Measurements from ENCODE around the gene ZNF821. TPM values are rescaled to one million over a fixed set of nuclear protein-coding genes. Genes with fewer than 3 reads are reported as not detected.

The ZNF821 gene
- total and polyA plus RNA-seq, 2 of the 8 experiments (the other 6 are each of a cell fraction or from before 2014, with no cell fraction given): 9.5 to 14.1 TPM

- H3K27me3 ChIP-seq (replicated peaks in 1 of 4; ENCODE audit: control insufficient read depth in 3 of 4, extremely low read depth in 1 of 4, insufficient read depth in 3 of 4, low read length in 3 of 4): no peaks in the 10 kb centered on the region
- peak within 1 kb of the TSS; percentile 39; the same call in 1 of the 2 replicates for H2AK5ac ChIP-seq (ENCODE audit: low read depth, low read length)
- H3K4ac ChIP-seq (replicated peaks; ENCODE audit: insufficient read length, low read depth, low read length): peak within 1 kb of the TSS; percentile 91
- DNase-seq (ENCODE audit: low read depth in 1 of 2, low spot score in 2 of 2) (peak; percentile 88 to 95), FAIRE-seq (no peak)
- peak within 1 kb of the TSS; percentile 90 to 95 (median 94) for H3K4me3 ChIP-seq (ENCODE audit: extremely low read depth in 1 of 4, insufficient read depth in 2 of 4, low read depth in 3 of 4, low read length in 4 of 4)
- H3K4me2 ChIP-seq (ENCODE audit: insufficient read depth in 1 of 2, low read depth in 2 of 2, low read length in 2 of 2): peak within 1 kb of the TSS; percentile 73 to 87
- peaks cover 0 to 4% (median 0%) of the 10 kb centered on the region in 4 experiments; a peak in 2 of 7 replicates for H3K4me1 ChIP-seq (replicated peaks in 1 of 4; ENCODE audit: control insufficient read depth in 3 of 4, insufficient read depth in 4 of 4, low read length in 3 of 4)
- H3K9ac ChIP-seq (replicated peaks in 1 of 4; ENCODE audit: extremely low read depth in 1 of 4, low read depth in 3 of 4, low read length in 3 of 4): peak within 1 kb of the TSS; percentile 86 to 99 (median 90)
- peaks cover 4 to 6% of the 10 kb centered on the region in 2 experiments for H4K20me1 ChIP-seq (replicated peaks in 1 of 2; ENCODE audit: control insufficient read depth in 1 of 2, insufficient read depth in 2 of 2, low read length in 2 of 2)
- peaks cover 10% of the 10 kb centered on the region; the same call in 1 of the 2 replicates for H3K23me2 ChIP-seq (ENCODE audit: low read depth, low read length)
- peak within 1 kb of the TSS; percentile 93 for H3K18ac ChIP-seq (ENCODE audit: extremely low read depth, low read length)
- H2BK12ac ChIP-seq (ENCODE audit: low read depth, low read length): peak within 1 kb of the TSS; percentile 75; the same call in 1 of the 2 replicates
- H2BK5ac ChIP-seq (ENCODE audit: low read depth, low read length): peak within 1 kb of the TSS; percentile 99
- H3K79me2 ChIP-seq (ENCODE audit: control insufficient read depth in 1 of 2, insufficient read depth in 2 of 2, low read length in 2 of 2): peaks cover 34 to 48% of the 10 kb centered on the region in 2 experiments
- no peak within 1 kb of the TSS for H2BK20ac ChIP-seq (ENCODE audit: low read length)
- H4K91ac ChIP-seq (replicated peaks; ENCODE audit: insufficient read length, low read length): peak within 1 kb of the TSS; percentile 93
- H4K5ac ChIP-seq (ENCODE audit: insufficient read length, low read depth, low read length): peak within 1 kb of the TSS; percentile 98
- ChIA-PET POLR2A (ENCODE audit: partially characterized antibody) (interaction anchor here (0.7 to 5.8 kb wide), 13 partner anchors 9 to 187 kb away, joined by 3 to 70 read pairs (median 5); partner anchors contain the start of genes AP1G1 and ZNF821), CTCF (ENCODE audit: partially characterized antibody) (interaction anchor here (4.4 kb wide), 1 partner anchor 12 kb away, joined by 25 read pairs; the partner anchor contains the start of gene ZNF821)
- H3K27ac ChIP-seq (ENCODE audit: low read depth, low read length): peak within 1 kb of the TSS; percentile 94
- 1% methylated on average over 64 of the region's 67 CpGs; no CpG with 5 or more reads in 1 of the 2 experiments for WGBS, 2 experiments (ENCODE audit: extremely low coverage in 1 of 2, insufficient coverage in 1 of 2, insufficient read length in 1 of 2, insufficient replicate concordance in 2 of 2, low coverage in 1 of 2, low lambda C conversion rate in 2 of 2, missing lambda C conversion rate in 1 of 2)
- peak within 1 kb of the TSS; percentile 98 for H4K8ac ChIP-seq (ENCODE audit: extremely low read depth, insufficient read depth, low read length)
- H2BK120ac ChIP-seq (replicated peaks; ENCODE audit: low read depth, low read length): peak within 1 kb of the TSS; percentile 83
- peak within 1 kb of the TSS; percentile 52 for H3K14ac ChIP-seq (ENCODE audit: insufficient read length)
- no peaks in the 10 kb centered on the region for H3K79me1 ChIP-seq (ENCODE audit: low read depth, low read length)
- H2BK15ac ChIP-seq (ENCODE audit: low read length): peak within 1 kb of the TSS; percentile 72; the same call in 1 of the 2 replicates
- no peak within 1 kb of the TSS for H3K23ac ChIP-seq (ENCODE audit: insufficient read length)
- no peaks in the 10 kb centered on the region for H3K9me3 ChIP-seq (ENCODE audit: insufficient read depth in 2 of 2, low read depth in 1 of 2, low read length in 1 of 2)
- H3K36me3 ChIP-seq (ENCODE audit: control insufficient read depth in 2 of 4, insufficient read depth in 4 of 4, low read length in 3 of 4): peaks cover 0 to 6% (median 0%) of the 10 kb centered on the region in 4 experiments; a peak in 1 of 8 replicates
- H2AFZ ChIP-seq (ENCODE audit: low read length): no peak within 1 kb of the TSS
- peak within 1 kb of the TSS; percentile 96 for H3K56ac ChIP-seq (replicated peaks; ENCODE audit: insufficient read length, low read depth, low read length)
- TF ChIP-seq BACH1 (IDR thresholded peaks at IDR 0.05; ENCODE audit: low read length) (peak; percentile 89), SP4 (IDR thresholded peaks at IDR 0.05; ENCODE audit: low read length) (peak; percentile 72; the same call in 1 of the 2 replicates), EGR1 (IDR thresholded peaks at IDR 0.05; ENCODE audit: borderline replicate concordance, low read depth, low read length) (0 out of 2 replicates have a peak, but pooled peaks have one; percentile 14), POLR2AphosphoS5 (IDR thresholded peaks at IDR 0.05; ENCODE audit: low read depth, low read length) (peak; percentile 94), SIRT6 (IDR thresholded peaks at IDR 0.05; ENCODE audit: low read length) (no peak), NANOG (IDR thresholded peaks at IDR 0.05; ENCODE audit: insufficient read depth, low read depth, low read length, poor library complexity, severe bottlenecking) (no peak), JUN (IDR thresholded peaks at IDR 0.05; ENCODE audit: low read depth, low read length) (no peak), CTCF (IDR thresholded peaks at IDR 0.05; ENCODE audit: control extremely low read depth in 1 of 3, insufficient read depth in 1 of 3, low read depth in 1 of 3, low read length in 3 of 3) (no peak), TCF12 (IDR thresholded peaks at IDR 0.05; ENCODE audit: low read depth, low read length) (0 out of 2 replicates have a peak, but pooled peaks have one; percentile 33)
These were observed 11.1 kb upstream of the ZNF821 start, which contains the start of gene IST1 for GRCh38 chr16:71894921-71895678. Gene IST1 (plus strand): TSS chr16:71895531. CDS start chr16:71915641, 20,110 bp downstream.
